GM18505 (cell line): ENCODE data around the gene SLC24A4.

ENCODE experiments used
- ATAC-seq: cut with Tn5 transposase; IDR thresholded peaks from one replicate; pipeline ENCODE4 v1.9.1; 2021; ENCODE audit not compliant: unreplicated experiment
- POLR2A ChIP-seq: IDR thresholded peaks from 4 replicates; pipeline ENCODE4 v1.6.1; 2011; ENCODE audit warnings: borderline replicate concordance; ENCODE audit not compliant: insufficient read depth, insufficient read length; ENCODE audit errors: extremely low read depth

SLC24A4 gene

GRCh38 chr14:92426237-92426636 lies 103.3 kb downstream of the SLC24A4 start:
- no peak for TF ChIP-seq POLR2A

GRCh38 chr14:92427096-92427495 lies 104.1 kb downstream of the SLC24A4 start:
- no peak for ATAC-seq
- no peak for TF ChIP-seq POLR2A

More at GRCh38 chr14:92426237-92426636, 103.3 kb downstream of the SLC24A4 start:
- ATAC-seq, result no peak

- TF ChIP-seq POLR2A, result no peak
- no peak for ATAC-seq
Observed at GRCh38 chr14:92430686-92431085, 107.7 kb downstream of the SLC24A4 start.

GRCh38 chr14:92431199-92431725 lies 108.3 kb downstream of the SLC24A4 start:
- TF ChIP-seq POLR2A, result no peak
- ATAC-seq, result no peak

- ATAC-seq, result no peak
- no peak for TF ChIP-seq POLR2A
Observed at GRCh38 chr14:92433407-92433806, 110.4 kb downstream of the SLC24A4 start.

- ATAC-seq, result no peak
- TF ChIP-seq POLR2A, result no peak
Observed at GRCh38 chr14:92435154-92435553, 112.2 kb downstream of the SLC24A4 start.

GRCh38 chr14:92436115-92436776 lies 113.3 kb downstream of the SLC24A4 start:
- no peak for TF ChIP-seq POLR2A
- ATAC-seq, result no peak

- TF ChIP-seq POLR2A, result no peak
- ATAC-seq, result no peak
Observed at GRCh38 chr14:92437309-92437708, 114.3 kb downstream of the SLC24A4 start.

GRCh38 chr14:92437729-92438285 lies 114.8 kb downstream of the SLC24A4 start:
- no peak for ATAC-seq
- TF ChIP-seq POLR2A, result no peak

GRCh38 chr14:92439537-92440344 lies 116.8 kb downstream of the SLC24A4 start:
- no peak for ATAC-seq
- TF ChIP-seq POLR2A, result no peak

- TF ChIP-seq POLR2A, result no peak
- no peak for ATAC-seq
Observed at GRCh38 chr14:92440345-92441003, 117.5 kb downstream of the SLC24A4 start.

GRCh38 chr14:92441751-92442504 lies 119.0 kb downstream of the SLC24A4 start:
- no peak for ATAC-seq
- no peak for TF ChIP-seq POLR2A
